ENCODE measurements around the gene KRT6B. TPM values are rescaled to one million over a fixed set of nuclear protein-coding genes. Genes with fewer than 3 reads are reported as not detected.

Gene KRT6B
- total RNA-seq, 1 experiment from 2014 or later: not detected

GRCh38 chr12:52423035-52423434, 28.9 kb downstream of the KRT6B start:
- DNase-seq (ENCODE audit: low read depth, low spot score) (no peak), ATAC-seq (no peak)
- Histone ChIP-seq H3K9me2 (ENCODE audit: insufficient read depth) (no peaks in the 10 kb centered on the region), H3K27ac (ENCODE audit: low read depth, low read length) (no peak overlapping the region), H3K4me3 (replicated peaks in 1 of 2; ENCODE audit: low read depth in 1 of 2, low read length in 2 of 2) (no peak overlapping the region), H3K27me3 (ENCODE audit: insufficient read depth, low read length) (no peaks in the 10 kb centered on the region), H3K4me2 (ENCODE audit: low read length) (no peak overlapping the region), H3K9me3 (ENCODE audit: control insufficient read depth in 1 of 2, insufficient read depth in 1 of 2, low read depth in 1 of 2, low read length in 2 of 2) (no peaks in the 10 kb centered on the region), H3K79me2 (ENCODE audit: insufficient read depth, low read length) (no peaks in the 10 kb centered on the region), H2AFZ (ENCODE audit: low read depth, low read length, poor library complexity, severe bottlenecking) (no peak overlapping the region), H3K36me3 (ENCODE audit: control insufficient read depth in 1 of 2, insufficient read depth in 2 of 2, low read length in 2 of 2) (no peaks in the 10 kb centered on the region), H3K4me1 (ENCODE audit: control insufficient read depth in 1 of 2, insufficient read depth in 2 of 2, low read length in 2 of 2) (peaks cover 0 to 23% of the 10 kb centered on the region in 2 experiments; a peak in 2 of 4 replicates), H3K9ac (ENCODE audit: low read length) (no peak overlapping the region), H4K20me1 (ENCODE audit: insufficient read depth) (no peaks in the 10 kb centered on the region)
- CTCF ChIA-PET: no interaction called here
- intact Hi-C loops (cut with micrococcal nuclease): no loop called here
- RAD21 ChIA-PET (ENCODE audit: low non-redundant PET in 1 of 2, low total read pairs in 2 of 2, uncharacterized antibody in 2 of 2, unreplicated experiment in 2 of 2): no interaction called here
- TF ChIP-seq ATF3 (IDR thresholded peaks at IDR 0.05) (no peak), POLR2AphosphoS5 (IDR thresholded peaks at IDR 0.05; ENCODE audit: low read depth, low read length) (no peak), EGR1 (IDR thresholded peaks at IDR 0.05; ENCODE audit: low read depth) (no peak), RAD21 (IDR thresholded peaks at IDR 0.05; ENCODE audit: low read depth) (no peak), EZH2 (IDR thresholded peaks at IDR 0.05) (no peak), CEBPB (IDR thresholded peaks at IDR 0.05; ENCODE audit: low read depth) (no peak), ZNF274 (IDR thresholded peaks at IDR 0.05; ENCODE audit: low read depth, low read length) (no peak), TCF7L2 (IDR thresholded peaks at IDR 0.05; ENCODE audit: borderline replicate concordance, extremely low read depth, insufficient read depth, insufficient read length) (no peak), MAX (IDR thresholded peaks at IDR 0.05) (no peak), REST (IDR thresholded peaks at IDR 0.05; ENCODE audit: low read depth) (no peak), YY1 (IDR thresholded peaks at IDR 0.05; ENCODE audit: extremely low read depth, insufficient replicate concordance, low read depth, low read length) (no peak), ZFX (IDR thresholded peaks at IDR 0.05) (no peak)
- no TSS peak for BruUV-seq (replicated peaks)
- POLR2A ChIA-PET: no interaction called here
